HG02840 (cell line): ENCODE data around the gene PSMB7.

ENCODE experiments used
- ATAC-seq: cut with Tn5 transposase; IDR thresholded peaks from one replicate; pipeline ENCODE4 v1.9.1; 2021; ENCODE audit warnings: mild to moderate bottlenecking, moderate library complexity, moderate number of reproducible peaks; ENCODE audit not compliant: unreplicated experiment, low FRiP score

PSMB7 gene

GRCh38 chr9:124359855-124360678 is 55.2 kb downstream of the PSMB7 start:
- ATAC-seq, result no peak

GRCh38 chr9:124359426-124359825 is 55.8 kb downstream of the PSMB7 start:
- ATAC-seq, result no peak

GRCh38 chr9:124358631-124359030 is 56.6 kb downstream of the PSMB7 start:
- no peak for ATAC-seq

GRCh38 chr9:124357721-124358361 is 57.4 kb downstream of the PSMB7 start:
- ATAC-seq, result no peak

- ATAC-seq, result no peak
Observed at GRCh38 chr9:124356745-124357390, 58.4 kb downstream of the PSMB7 start.

- no peak for ATAC-seq
Observed at GRCh38 chr9:124355941-124356744, 59.1 kb downstream of the PSMB7 start.

GRCh38 chr9:124355039-124355940 is 60.0 kb downstream of the PSMB7 start:
- ATAC-seq, result no peak

GRCh38 chr9:124354346-124355038 is 60.8 kb downstream of the PSMB7 start:
- ATAC-seq, result no peak

GRCh38 chr9:124353811-124354274 is 61.4 kb downstream of the PSMB7 start:
- ATAC-seq, result no peak

- ATAC-seq, result no peak
Observed at GRCh38 chr9:124353166-124353768, 62.0 kb downstream of the PSMB7 start.

- no peak for ATAC-seq
Observed at GRCh38 chr9:124352616-124353015, 62.6 kb downstream of the PSMB7 start.

- ATAC-seq, result no peak
Observed at GRCh38 chr9:124351672-124352468, 63.4 kb downstream of the PSMB7 start.

- ATAC-seq, result no peak
Observed at GRCh38 chr9:124350494-124351263, 64.6 kb downstream of the PSMB7 start.

GRCh38 chr9:124349675-124350493 is 65.4 kb downstream of the PSMB7 start:
- ATAC-seq, result no peak

- ATAC-seq, result no peak
Observed at GRCh38 chr9:124349267-124349666, 66.0 kb downstream of the PSMB7 start.

- no peak for ATAC-seq
Observed at GRCh38 chr9:124348831-124349230, 66.4 kb downstream of the PSMB7 start.
